ENCODE data around the gene ENTPD3.

DNA sequence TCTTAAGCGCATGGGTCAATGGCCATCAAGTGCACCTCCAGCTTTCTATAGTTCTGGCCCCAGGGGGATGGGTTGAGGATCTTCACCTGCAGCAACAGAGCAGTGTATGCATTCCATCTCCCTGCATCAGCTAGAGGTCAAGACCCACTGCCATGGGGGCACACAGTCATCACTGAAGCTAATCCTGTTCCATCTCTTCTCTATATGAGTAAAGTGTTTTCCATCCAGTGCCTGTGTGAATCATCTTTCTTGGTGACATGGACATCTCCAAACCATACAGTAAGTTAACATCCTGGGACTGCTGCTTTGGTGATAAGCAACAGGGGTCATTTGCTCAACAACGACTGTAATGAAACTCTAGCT is 4.4 kb upstream of the ENTPD3 start:
- TF ChIP-seq TAF1 (IDR thresholded peaks at IDR 0.05; ENCODE audit: borderline replicate concordance, low read depth, low read length) = no peak
- no peak for TF ChIP-seq POLR2A (IDR thresholded peaks at IDR 0.05; ENCODE audit: low read depth, low read length)

All from GM12892 (cell line).